HG03196 (cell line): ENCODE results near the gene AVPR1B.

Experiments
- ATAC-seq: cut with Tn5 transposase; IDR thresholded peaks from one replicate; pipeline ENCODE4 v1.9.1; 2021; ENCODE audit not compliant: unreplicated experiment

AVPR1B gene

GRCh38 chr1:206112600-206113301 lies 4.4 kb downstream of the AVPR1B start:
- ATAC-seq, result no peak

- no peak for ATAC-seq
These were observed 5.8 kb downstream of the AVPR1B start for GRCh38 chr1:206111271-206111927.

- ATAC-seq, result no peak
These were observed 6.4 kb downstream of the AVPR1B start for GRCh38 chr1:206110820-206111219.

GRCh38 chr1:206110161-206110560 lies 7.0 kb downstream of the AVPR1B start:
- no peak for ATAC-seq

- no peak for ATAC-seq
These were observed 7.5 kb downstream of the AVPR1B start for GRCh38 chr1:206109718-206110117.

GRCh38 chr1:206108635-206109034 lies 8.6 kb downstream of the AVPR1B start:
- no peak for ATAC-seq

GRCh38 chr1:206107168-206107544 lies 10.0 kb downstream of the AVPR1B start:
- no peak for ATAC-seq

- ATAC-seq, result no peak
These were observed 10.6 kb downstream of the AVPR1B start for GRCh38 chr1:206106328-206107167.

- no peak for ATAC-seq
These were observed 11.7 kb downstream of the AVPR1B start for GRCh38 chr1:206105464-206105995.

- ATAC-seq, result no peak
These were observed 13.2 kb downstream of the AVPR1B start for GRCh38 chr1:206103979-206104378.

GRCh38 chr1:206102292-206102936 lies 14.8 kb downstream of the AVPR1B start:
- no peak for ATAC-seq

- no peak for ATAC-seq
These were observed 15.7 kb downstream of the AVPR1B start for GRCh38 chr1:206101351-206102045.

GRCh38 chr1:206100226-206100815 lies 16.9 kb downstream of the AVPR1B start:
- no peak for ATAC-seq

GRCh38 chr1:206098242-206098919 lies 18.8 kb downstream of the AVPR1B start:
- no peak for ATAC-seq

- ATAC-seq, result no peak
These were observed 19.8 kb downstream of the AVPR1B start for GRCh38 chr1:206097381-206097780.

- no peak for ATAC-seq
These were observed 23.2 kb downstream of the AVPR1B start for GRCh38 chr1:206094024-206094423.

- ATAC-seq, result no peak
These were observed 27.8 kb downstream of the AVPR1B start for GRCh38 chr1:206089341-206089740.

- ATAC-seq, result no peak
These were observed 30.1 kb downstream of the AVPR1B start for GRCh38 chr1:206087091-206087490.

- ATAC-seq, result no peak
These were observed 33.4 kb downstream of the AVPR1B start for GRCh38 chr1:206083750-206084149.
